Vagina (tissue), 2 donors: ENCODE measurements around the gene ACSS1. TPM values are rescaled to one million over a fixed set of nuclear protein-coding genes. Genes with fewer than 3 reads are reported as not detected.

Source experiments
- DNase-seq, 2 donors: peaks; one replicate each; pipeline ENCODE4 v3.0.0-alpha.2; 2017; ENCODE audit errors: extremely low spot score in 2 of 2
- H3K27ac ChIP-seq: fragments of 200-600 bp; sonication (generic); one replicate; pipeline ENCODE4 v1.5.1; 2019
- H3K27me3 ChIP-seq: fragments of 200-600 bp; sonication (generic); one replicate; pipeline ENCODE4 v1.5.1; 2019
- H3K36me3 ChIP-seq, 2 donors: fragments of 200-600 bp; sonication (generic); one replicate each; pipeline ENCODE4 v1.5.1; 2017 to 2019
- H3K4me1 ChIP-seq: fragments of 200-600 bp; sonication (generic); one replicate; pipeline ENCODE4 v1.5.1; 2019
- H3K4me3 ChIP-seq, 2 donors: fragments of 200-600 bp; sonication (generic); 1 replicate in 1 of 2; 2 replicates in 1 of 2; pipeline ENCODE4 v1.5.1; 2016 to 2019
- H3K9me3 ChIP-seq: fragments of 200-600 bp; sonication (generic); one replicate; pipeline ENCODE4 v1.5.1; 2019
- POLR2A ChIP-seq, 2 donors: fragments of 450-650 bp; IDR thresholded peaks; one replicate each; pipeline ENCODE4 v1.6.1; 2017; ENCODE audit warnings: antibody characterized with exemption in 2 of 2, mild to moderate bottlenecking in 2 of 2, moderate library complexity in 2 of 2
- POLR2AphosphoS5 ChIP-seq, 2 donors: sonication (generic); formaldehyde crosslinking; IDR thresholded peaks; one replicate each; pipeline ENCODE4 v1.9.0; 2017; ENCODE audit warnings: antibody characterized with exemption in 2 of 2, mild to moderate bottlenecking in 2 of 2, low read depth in 1 of 2; ENCODE audit not compliant: insufficient read depth in 1 of 2
- intact Hi-C: fragments of 100-400 bp; cut with DNase I; formaldehyde crosslinking; loops from one replicate; pipeline ENCODE4 v1.15.1; 2023
- total RNA-seq: library from RNA; depleted of rRNA; stranded (reverse); fragments of >200 nt; gene quantifications from one replicate; pipeline ENCODE4 v1.2.3, GENCODE V29; 2016
- TF ChIP-seq, protein P1 (sequence below), 3 experiments: fragments of 450-650 bp in 2 of 3; fragments of 200-600 bp in 1 of 3; sonication (generic) in 1 of 3; IDR thresholded peaks; one replicate each; pipeline ENCODE4 v1.5.1; 2017 to 2019; ENCODE audit warnings: antibody characterized with exemption in 3 of 3, mild to moderate bottlenecking in 2 of 3, moderate library complexity in 2 of 3

Gene ACSS1
- total RNA-seq, 1 donor from 2014 or later: 26.3 TPM

DNA sequence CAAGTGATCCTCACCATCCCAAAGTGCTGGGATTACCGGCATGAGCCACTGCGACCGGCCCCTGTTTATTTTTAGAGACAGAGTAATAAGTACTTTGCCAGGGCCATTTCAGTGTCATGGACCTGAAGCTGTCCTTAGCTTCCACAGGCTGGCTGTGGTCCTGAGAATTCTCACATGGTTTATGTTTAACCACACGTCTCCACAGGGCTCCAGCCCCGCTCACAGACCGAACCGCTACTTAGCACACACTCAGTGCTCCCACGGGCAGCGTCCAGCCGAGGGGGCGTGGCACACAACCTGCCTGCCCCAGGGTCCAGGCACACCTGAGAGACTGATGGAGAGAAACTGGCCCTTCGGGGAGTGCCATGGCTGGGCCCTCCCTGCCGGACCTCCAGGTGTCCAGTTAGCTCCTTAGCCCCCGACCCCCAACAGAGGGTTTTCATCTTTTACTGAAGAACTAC is 11.7 kb downstream of the ACSS1 start:
- H3K9me3 ChIP-seq: no peaks in the 10 kb centered on the region
- no peak overlapping the region for H3K27ac ChIP-seq
- no peak for DNase-seq
- TF ChIP-seq, protein P1, sequence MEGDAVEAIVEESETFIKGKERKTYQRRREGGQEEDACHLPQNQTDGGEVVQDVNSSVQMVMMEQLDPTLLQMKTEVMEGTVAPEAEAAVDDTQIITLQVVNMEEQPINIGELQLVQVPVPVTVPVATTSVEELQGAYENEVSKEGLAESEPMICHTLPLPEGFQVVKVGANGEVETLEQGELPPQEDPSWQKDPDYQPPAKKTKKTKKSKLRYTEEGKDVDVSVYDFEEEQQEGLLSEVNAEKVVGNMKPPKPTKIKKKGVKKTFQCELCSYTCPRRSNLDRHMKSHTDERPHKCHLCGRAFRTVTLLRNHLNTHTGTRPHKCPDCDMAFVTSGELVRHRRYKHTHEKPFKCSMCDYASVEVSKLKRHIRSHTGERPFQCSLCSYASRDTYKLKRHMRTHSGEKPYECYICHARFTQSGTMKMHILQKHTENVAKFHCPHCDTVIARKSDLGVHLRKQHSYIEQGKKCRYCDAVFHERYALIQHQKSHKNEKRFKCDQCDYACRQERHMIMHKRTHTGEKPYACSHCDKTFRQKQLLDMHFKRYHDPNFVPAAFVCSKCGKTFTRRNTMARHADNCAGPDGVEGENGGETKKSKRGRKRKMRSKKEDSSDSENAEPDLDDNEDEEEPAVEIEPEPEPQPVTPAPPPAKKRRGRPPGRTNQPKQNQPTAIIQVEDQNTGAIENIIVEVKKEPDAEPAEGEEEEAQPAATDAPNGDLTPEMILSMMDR (IDR thresholded peaks at IDR 0.05): no peak
- TF ChIP-seq POLR2A (IDR thresholded peaks at IDR 0.05): no peak
- no peak for TF ChIP-seq POLR2AphosphoS5 (IDR thresholded peaks at IDR 0.05; ENCODE audit: insufficient read depth in 1 of 2, low read depth in 1 of 2)
- no peaks in the 10 kb centered on the region for H3K27me3 ChIP-seq
- H3K36me3 ChIP-seq: peaks cover 0 to 26% of the 10 kb centered on the region in 2 donors
- intact Hi-C loops: no loop called here
- H3K4me1 ChIP-seq: peaks cover 89% of the 10 kb centered on the region
- H3K4me3 ChIP-seq: no peak overlapping the region

DNA sequence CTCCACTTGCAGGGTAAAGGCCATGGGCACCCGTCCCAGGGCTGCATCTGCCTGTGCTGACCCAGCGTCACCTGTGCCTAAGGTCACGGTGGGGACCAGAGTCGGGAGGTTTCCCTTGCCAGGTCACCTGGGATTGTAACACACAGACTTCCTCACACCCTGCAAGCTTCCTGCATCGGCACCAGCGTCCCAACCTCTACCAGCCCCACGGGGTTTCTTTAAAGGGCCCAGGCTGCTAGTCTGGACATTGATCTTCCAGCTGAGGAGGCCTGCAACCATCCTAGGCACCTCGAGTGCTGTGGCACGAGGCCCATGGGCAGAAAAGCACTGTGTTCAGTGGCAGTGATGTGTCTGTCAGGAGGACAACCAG is 12.6 kb downstream of the ACSS1 start:
- Histone ChIP-seq H3K27me3 (no peaks in the 10 kb centered on the region), H3K4me3 (no peak overlapping the region), H3K36me3 (peaks cover 0 to 26% of the 10 kb centered on the region in 2 donors), H3K4me1 (peaks cover 89% of the 10 kb centered on the region), H3K27ac (no peak overlapping the region), H3K9me3 (no peaks in the 10 kb centered on the region)
- intact Hi-C loops: no loop called here
- TF ChIP-seq, protein P1 (IDR thresholded peaks at IDR 0.05): no peak
- TF ChIP-seq POLR2A (IDR thresholded peaks at IDR 0.05): no peak
- TF ChIP-seq POLR2AphosphoS5 (IDR thresholded peaks at IDR 0.05; ENCODE audit: insufficient read depth in 1 of 2, low read depth in 1 of 2): no peak
- DNase-seq: no peak

DNA sequence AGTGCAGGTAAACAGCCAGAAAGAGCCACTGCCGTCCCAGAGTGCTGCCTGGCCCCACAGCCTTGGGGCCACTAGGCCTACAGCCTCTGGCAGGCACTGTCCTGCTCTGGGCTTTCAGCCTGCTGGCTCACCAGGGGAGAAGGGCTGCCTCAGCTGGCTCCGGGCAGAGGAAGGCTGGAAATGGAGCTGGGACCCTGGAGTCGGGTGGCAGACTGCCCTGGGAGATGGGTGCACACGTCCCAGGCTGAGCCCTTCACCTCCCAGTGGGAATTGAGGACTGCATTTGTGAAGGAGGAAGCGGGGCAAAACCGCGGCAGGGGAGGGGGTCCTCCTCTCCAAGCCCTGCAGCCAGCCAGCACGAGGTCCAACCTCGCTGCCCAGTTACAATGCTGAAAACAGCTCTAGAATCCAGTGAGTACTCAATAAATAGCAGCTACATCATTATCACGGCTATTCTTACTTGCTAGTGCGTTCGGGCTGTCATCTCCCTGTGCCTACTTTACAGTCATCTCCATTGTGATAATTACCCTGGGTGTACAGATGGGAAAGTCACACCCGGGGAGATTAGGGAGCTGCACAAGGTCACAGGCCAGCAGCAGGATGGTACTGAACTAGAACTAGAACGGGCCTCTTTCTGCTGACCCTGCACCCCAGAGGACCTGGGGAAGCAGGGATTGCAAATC is 13.1 kb downstream of the ACSS1 start:
- Histone ChIP-seq H3K27ac (no peak overlapping the region), H3K36me3 (peaks cover 0 to 26% of the 10 kb centered on the region in 2 donors), H3K4me1 (peaks cover 89% of the 10 kb centered on the region), H3K4me3 (no peak overlapping the region), H3K9me3 (no peaks in the 10 kb centered on the region), H3K27me3 (no peaks in the 10 kb centered on the region)
- no peak for TF ChIP-seq POLR2A (IDR thresholded peaks at IDR 0.05)
- TF ChIP-seq, protein P1 (IDR thresholded peaks at IDR 0.05): no peak
- TF ChIP-seq POLR2AphosphoS5 (IDR thresholded peaks at IDR 0.05; ENCODE audit: insufficient read depth in 1 of 2, low read depth in 1 of 2): no peak
- intact Hi-C loops: no loop called here
- no peak for DNase-seq

DNA sequence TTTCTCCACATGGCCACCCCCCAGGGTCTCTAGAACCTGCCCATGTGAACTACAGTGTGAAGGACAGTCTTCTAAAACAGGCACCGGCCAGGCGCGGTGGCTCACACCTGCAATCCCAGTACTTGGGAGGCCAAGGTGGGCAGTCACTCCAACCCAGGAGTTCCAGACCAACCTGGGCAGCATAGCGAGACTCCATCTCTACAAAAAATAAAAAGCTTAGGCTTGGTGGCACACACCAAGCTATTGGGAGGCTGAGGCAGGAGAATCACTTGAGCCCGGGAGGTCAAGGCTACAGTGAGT is 13.7 kb downstream of the ACSS1 start:
- no peak overlapping the region for H3K4me3 ChIP-seq
- intact Hi-C loops: no loop called here
- H3K27me3 ChIP-seq: no peaks in the 10 kb centered on the region
- H3K36me3 ChIP-seq: peaks cover 0 to 26% of the 10 kb centered on the region in 2 donors
- DNase-seq: no peak
- H3K27ac ChIP-seq: no peak overlapping the region
- no peak for TF ChIP-seq POLR2AphosphoS5 (IDR thresholded peaks at IDR 0.05; ENCODE audit: insufficient read depth in 1 of 2, low read depth in 1 of 2)
- no peak for TF ChIP-seq POLR2A (IDR thresholded peaks at IDR 0.05)
- TF ChIP-seq, protein P1 (IDR thresholded peaks at IDR 0.05): no peak
- H3K9me3 ChIP-seq: no peaks in the 10 kb centered on the region
- peaks cover 89% of the 10 kb centered on the region for H3K4me1 ChIP-seq

DNA sequence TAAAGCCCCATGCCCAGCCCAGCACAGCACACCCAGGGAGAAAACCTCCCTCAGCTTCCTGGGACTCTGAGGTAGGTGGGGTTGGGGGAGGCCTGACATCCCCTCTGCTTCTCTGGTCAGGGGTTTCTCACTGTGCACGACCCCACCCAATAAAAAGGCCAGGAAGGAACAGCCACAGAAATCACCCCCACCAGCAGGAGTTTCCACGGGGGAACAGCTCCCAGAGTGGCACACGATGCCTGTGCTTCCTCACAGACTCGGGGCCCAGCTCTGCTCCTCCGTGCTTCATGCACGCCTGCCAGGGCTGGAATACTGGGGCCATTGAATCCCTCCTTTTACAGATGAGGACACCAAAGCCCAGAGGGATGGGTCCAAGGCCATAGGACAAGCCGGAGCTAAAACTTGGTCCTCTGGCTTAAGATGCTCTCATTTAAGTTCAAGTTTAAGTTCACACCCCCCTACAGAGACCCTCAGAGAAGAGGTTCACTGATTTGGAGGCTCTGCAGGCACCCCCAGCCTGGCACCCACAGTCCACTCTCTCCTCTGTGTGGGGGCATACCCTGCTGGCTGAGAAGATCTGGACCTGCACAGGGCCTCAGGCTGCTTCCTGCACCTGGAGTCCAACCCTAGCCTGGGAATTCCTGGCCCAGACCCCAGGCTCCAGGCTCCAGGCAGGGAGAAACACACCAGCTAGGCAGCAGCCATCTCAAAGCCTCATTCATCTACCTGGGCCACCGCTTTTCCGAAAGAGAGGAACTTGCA is 14.3 kb downstream of the ACSS1 start:
- Histone ChIP-seq H3K4me1 (peaks cover 89% of the 10 kb centered on the region), H3K27ac (peak overlapping the region; percentile 27), H3K27me3 (no peaks in the 10 kb centered on the region), H3K36me3 (peaks cover 0 to 26% of the 10 kb centered on the region in 2 donors), H3K4me3 (no peak overlapping the region), H3K9me3 (no peaks in the 10 kb centered on the region)
- intact Hi-C loops: no loop called here
- TF ChIP-seq, protein P1 (IDR thresholded peaks at IDR 0.05): no peak
- no peak for TF ChIP-seq POLR2A (IDR thresholded peaks at IDR 0.05)
- TF ChIP-seq POLR2AphosphoS5 (IDR thresholded peaks at IDR 0.05; ENCODE audit: insufficient read depth in 1 of 2, low read depth in 1 of 2): no peak
- DNase-seq: no peak
